B cell (primary cell): ENCODE results near the gene GPR179. TPM values are rescaled to one million over a fixed set of nuclear protein-coding genes. Genes with fewer than 3 reads are reported as not detected.
A peak's percentile ranks its signal among the peaks of the same experiment; 100 is the strongest.

ENCODE experiments used
- ATAC-seq: fragments of 200-7000 bp; cut with Tn5 transposase; one replicate; pipeline ENCODE4 v1.10.0; 2021; ENCODE audit warnings: low read depth, mild to moderate bottlenecking, moderate number of reproducible peaks, moderate library complexity
- CTCF ChIA-PET: fragments of 350-600 bp; sonication (Branson Sonifier 250); formaldehyde crosslinking; loops from one replicate; lab custom pipeline; 2021; ENCODE audit warnings: antibody characterized with exemption, inconsistent platforms; lab: Charles Lee
- POLR2A ChIA-PET: fragments of 350-600 bp; sonication (Branson Sonifier 250); formaldehyde crosslinking; loops from one replicate; lab custom pipeline; 2021; ENCODE audit warnings: antibody characterized with exemption; lab: Charles Lee
- DNase-seq: peaks from one replicate; pipeline ENCODE4 v3.0.0; 2013
- H2AFZ ChIP-seq: 2 replicates; pipeline ENCODE4 v1.6.1; 2012; ENCODE audit warnings: mild to moderate bottlenecking, low read depth, low read length; ENCODE audit not compliant: insufficient read depth, poor library complexity, severe bottlenecking
- H3K27ac ChIP-seq, 2 donors: 1 replicate in 1 of 2; 2 replicates in 1 of 2; pipeline ENCODE4 v1.5.1; 2012 to 2013; ENCODE audit warnings: low read length in 2 of 2, mild to moderate bottlenecking in 2 of 2, moderate library complexity in 1 of 2
- H3K27me3 ChIP-seq, 4 experiments: fragments of 200-600 bp in 1 of 4; sonication (generic) in 1 of 4; replicated peaks in 1 of 4; 1 replicate in 2 of 4; 2 replicates in 2 of 4; pipeline versions ENCODE4 v1.6.1 to v1.7.0; 2013 to 2016; ENCODE audit warnings: low read length in 3 of 4, mild to moderate bottlenecking in 2 of 4, mixed read lengths in 1 of 4, moderate library complexity in 1 of 4; ENCODE audit not compliant: insufficient read depth in 4 of 4, control insufficient read depth in 3 of 4; ENCODE audit errors: control extremely low read depth in 1 of 4
- H3K36me3 ChIP-seq, 2 experiments: replicated peaks in 1 of 2; 1 replicate in 1 of 2; 2 replicates in 1 of 2; pipeline versions ENCODE4 v1.6.1 to v1.7.1; 2013; ENCODE audit warnings: low read length in 1 of 2; ENCODE audit not compliant: insufficient read depth in 2 of 2, control insufficient read depth in 1 of 2; ENCODE audit errors: control extremely low read depth in 1 of 2, extremely low read depth in 1 of 2
- H3K4me1 ChIP-seq, 2 donors: fragments of 200-600 bp in 1 of 2; sonication (generic) in 1 of 2; 1 replicate in 1 of 2; 2 replicates in 1 of 2; pipeline versions ENCODE4 v1.5.1 to v1.6.1; 2013 to 2017; ENCODE audit warnings: low read length in 2 of 2; ENCODE audit not compliant: control insufficient read depth in 2 of 2, insufficient read depth in 2 of 2
- H3K4me2 ChIP-seq: replicated peaks from 2 replicates; pipeline ENCODE3; 2012; ENCODE audit warnings: mild to moderate bottlenecking, low read depth, low read length; ENCODE audit not compliant: poor library complexity, severe bottlenecking
- H3K4me3 ChIP-seq, 5 experiments: fragments of 200-600 bp in 1 of 5; sonication (generic) in 1 of 5; 1 replicate in 3 of 5; 2 replicates in 2 of 5; pipeline versions ENCODE4 v1.5.1 to v1.7.0; 2011 to 2016; ENCODE audit warnings: low read length in 4 of 5, mild to moderate bottlenecking in 4 of 5, low read depth in 2 of 5, control low read depth in 1 of 5, moderate library complexity in 1 of 5; ENCODE audit not compliant: insufficient read depth in 1 of 5; ENCODE audit errors: control extremely low read depth in 1 of 5, extremely low read depth in 1 of 5
- H3K79me2 ChIP-seq: fragments of 200-600 bp; sonication (generic); one replicate; pipeline ENCODE4 v1.6.0; 2016; ENCODE audit warnings: low read length; ENCODE audit not compliant: control insufficient read depth, insufficient read depth
- H3K9ac ChIP-seq: fragments of 200-600 bp; sonication (generic); 2 replicates; pipeline ENCODE4 v1.6.1; 2017; ENCODE audit warnings: mild to moderate bottlenecking, low read length, moderate library complexity
- H3K9me3 ChIP-seq, 3 donors: one replicate each; pipeline versions ENCODE4 v1.6.1 to v1.7.1; 2013; ENCODE audit warnings: low read length in 2 of 3; ENCODE audit not compliant: control insufficient read depth in 2 of 3, insufficient read depth in 1 of 3; ENCODE audit errors: control extremely low read depth in 1 of 3
- H4K20me1 ChIP-seq: 2 replicates; pipeline ENCODE4 v1.6.0; 2012; ENCODE audit warnings: mild to moderate bottlenecking, low read length; ENCODE audit not compliant: insufficient read depth, control insufficient read depth, poor library complexity, severe bottlenecking
- H3K27ac Mint-ChIP-seq: one replicate; pipeline ENCODE4 v1.8.0; 2021; ENCODE audit warnings: mixed read lengths
- H3K27me3 Mint-ChIP-seq: one replicate; pipeline ENCODE4 v1.8.0; 2021; ENCODE audit warnings: mixed read lengths
- H3K4me1 Mint-ChIP-seq: one replicate; pipeline ENCODE4 v1.8.0; 2021; ENCODE audit warnings: mixed read lengths
- H3K4me3 Mint-ChIP-seq: one replicate; pipeline ENCODE4 v1.8.0; 2021; ENCODE audit warnings: mixed read lengths
- H3K9me3 Mint-ChIP-seq: one replicate; pipeline ENCODE4 v1.8.0; 2022; ENCODE audit warnings: mixed read lengths; ENCODE audit not compliant: insufficient read depth
- EZH2 ChIP-seq: IDR thresholded peaks from 2 replicates; pipeline ENCODE4 v1.6.1; 2012; ENCODE audit warnings: borderline replicate concordance, low read depth, mild to moderate bottlenecking, moderate library complexity, low read length; ENCODE audit not compliant: insufficient read depth, poor library complexity, severe bottlenecking
- WGBS: methylation state at CpG from one replicate; pipeline ENCODE4 v1.1.5; 2013; ENCODE audit warnings: missing lambda C conversion rate; ENCODE audit not compliant: insufficient coverage; 5-methylcytosine and 5-hydroxymethylcytosine counted together
- intact Hi-C: fragments of 100-400 bp; cut with micrococcal nuclease; formaldehyde crosslinking; loops from one replicate; pipeline ENCODE4 v1.10.0; 2022
- polyA plus RNA-seq: library from polyadenylated mRNA; depleted of rRNA; stranded (reverse); fragments of >200 nt; gene quantifications from 2 replicates; pipeline ENCODE4 v1.2.3, GENCODE V29; 2012
- total RNA-seq, 2 donors: library from RNA; stranded (reverse); fragments of 120-200 nt in 1 of 2; gene quantifications; 1 replicate in 1 of 2; 2 replicates in 1 of 2; pipeline versions ENCODE4 v1.2.3 to v1.2.4, GENCODE V29; 2013 to 2022
- TF ChIP-seq, protein P1 (sequence below): fragments of 200-600 bp; IDR thresholded peaks from one replicate; pipeline ENCODE4 v1.8.0; 2022; ENCODE audit warnings: antibody characterized with exemption, mild to moderate bottlenecking

The GPR179 gene
- total and polyA plus RNA-seq, 2 donors (not counting 1 experiment from before 2014, with no cell fraction given) = 0.01 TPM; not detected in 1

DNA sequence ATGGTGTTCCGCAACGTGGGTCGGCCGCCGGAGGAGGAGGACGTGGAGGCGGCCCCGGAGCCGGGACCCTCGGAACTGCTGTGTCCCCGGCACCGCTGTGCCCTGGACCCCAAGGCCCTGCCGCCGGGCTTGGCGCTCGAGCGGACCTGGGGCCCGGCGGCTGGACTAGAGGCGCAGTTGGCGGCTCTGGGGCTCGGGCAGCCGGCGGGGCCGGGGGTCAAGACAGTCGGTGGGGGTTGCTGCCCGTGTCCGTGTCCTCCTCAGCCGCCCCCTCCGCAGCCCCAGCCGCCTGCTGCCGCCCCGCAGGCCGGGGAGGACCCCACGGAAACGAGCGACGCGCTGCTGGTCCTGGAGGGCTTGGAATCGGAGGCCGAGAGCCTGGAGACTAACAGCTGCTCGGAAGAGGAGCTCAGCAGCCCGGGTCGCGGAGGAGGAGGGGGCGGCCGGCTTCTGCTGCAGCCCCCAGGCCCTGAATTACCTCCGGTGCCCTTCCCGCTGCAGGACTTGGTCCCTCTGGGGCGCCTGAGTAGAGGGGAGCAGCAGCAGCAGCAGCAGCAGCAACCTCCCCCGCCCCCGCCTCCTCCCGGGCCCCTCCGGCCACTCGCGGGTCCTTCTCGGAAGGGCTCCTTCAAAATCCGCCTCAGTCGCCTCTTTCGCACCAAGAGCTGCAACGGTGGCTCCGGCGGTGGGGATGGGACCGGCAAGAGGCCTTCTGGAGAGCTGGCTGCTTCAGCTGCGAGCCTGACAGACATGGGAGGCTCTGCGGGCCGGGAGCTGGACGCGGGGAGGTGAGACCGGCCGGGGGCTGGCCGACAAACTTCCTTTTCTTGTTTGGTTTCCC is 8.7 kb upstream of the GPR179 start:
- Histone ChIP-seq H3K79me2 (peaks cover 35% of the 10 kb centered on the region), H3K4me3 (peak overlapping the region; percentile 24 to 78 (median 70)), H4K20me1 (peaks cover 12% of the 10 kb centered on the region), H3K4me2 (peak overlapping the region; percentile 82), H3K9me3 (no peaks in the 10 kb centered on the region), H3K4me1 (peaks cover 11 to 19% of the 10 kb centered on the region in 2 donors), H3K27ac (peak overlapping the region in 1 of 2 donors; percentile 16), H3K9ac (peak overlapping the region; percentile 71), H2AFZ (peak overlapping the region; percentile 94), H3K36me3 (no peaks in the 10 kb centered on the region), H3K27me3 (no peaks in the 10 kb centered on the region)
- DNase-seq = peak; percentile 47
- no peak for ATAC-seq
- POLR2A ChIA-PET = no interaction called here
- intact Hi-C loops = loop anchor here (5.0 kb wide), 2 partner anchors 800 to 1405 kb away; partner anchors contain the start of genes AATF and PLXDC1
- H3K27ac Mint-ChIP-seq = peak overlapping the region; percentile 13
- TF ChIP-seq, protein P1, sequence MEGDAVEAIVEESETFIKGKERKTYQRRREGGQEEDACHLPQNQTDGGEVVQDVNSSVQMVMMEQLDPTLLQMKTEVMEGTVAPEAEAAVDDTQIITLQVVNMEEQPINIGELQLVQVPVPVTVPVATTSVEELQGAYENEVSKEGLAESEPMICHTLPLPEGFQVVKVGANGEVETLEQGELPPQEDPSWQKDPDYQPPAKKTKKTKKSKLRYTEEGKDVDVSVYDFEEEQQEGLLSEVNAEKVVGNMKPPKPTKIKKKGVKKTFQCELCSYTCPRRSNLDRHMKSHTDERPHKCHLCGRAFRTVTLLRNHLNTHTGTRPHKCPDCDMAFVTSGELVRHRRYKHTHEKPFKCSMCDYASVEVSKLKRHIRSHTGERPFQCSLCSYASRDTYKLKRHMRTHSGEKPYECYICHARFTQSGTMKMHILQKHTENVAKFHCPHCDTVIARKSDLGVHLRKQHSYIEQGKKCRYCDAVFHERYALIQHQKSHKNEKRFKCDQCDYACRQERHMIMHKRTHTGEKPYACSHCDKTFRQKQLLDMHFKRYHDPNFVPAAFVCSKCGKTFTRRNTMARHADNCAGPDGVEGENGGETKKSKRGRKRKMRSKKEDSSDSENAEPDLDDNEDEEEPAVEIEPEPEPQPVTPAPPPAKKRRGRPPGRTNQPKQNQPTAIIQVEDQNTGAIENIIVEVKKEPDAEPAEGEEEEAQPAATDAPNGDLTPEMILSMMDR = no peak
- no peak for TF ChIP-seq EZH2
- under 1% methylated on average over 71 of the region's 72 CpGs for WGBS
- H3K4me3 Mint-ChIP-seq = peak overlapping the region; percentile 89
- no peaks in the 10 kb centered on the region for H3K27me3 Mint-ChIP-seq
- CTCF ChIA-PET = interaction anchor here (1.0 to 11.6 kb wide), 3 partner anchors 13 to 64 kb away, joined by 3 to 323 read pairs (median 4); no protein-coding TSS in a partner anchor
- no peaks in the 10 kb centered on the region for H3K9me3 Mint-ChIP-seq
- H3K4me1 Mint-ChIP-seq = peaks cover 33% of the 10 kb centered on the region
